HepG2 (cell line): ENCODE data around the gene HOXA9. TPM values are rescaled to one million over a fixed set of nuclear protein-coding genes. Genes with fewer than 3 reads are reported as not detected.
A peak's percentile ranks its signal among the peaks of the same experiment; 100 is the strongest.

Experiments used
- BCL3 ChIP-seq: sonication (generic); formaldehyde crosslinking; IDR thresholded peaks from 2 replicates; pipeline ENCODE4 v1.5.1; 2020; ENCODE audit warnings: mild to moderate bottlenecking, missing genetic modification reagents, moderate library complexity
- CENPX ChIP-seq: sonication (generic); formaldehyde crosslinking; IDR thresholded peaks from 2 replicates; pipeline ENCODE4 v1.9.0; 2021; ENCODE audit warnings: mild to moderate bottlenecking, missing genetic modification reagents, moderate library complexity
- DDIT3 ChIP-seq: sonication (generic); formaldehyde crosslinking; IDR thresholded peaks from 2 replicates; pipeline ENCODE4 v1.4.0; 2020; ENCODE audit warnings: mild to moderate bottlenecking, missing genetic modification reagents
- DMAP1 ChIP-seq: IDR thresholded peaks from 2 replicates; pipeline ENCODE4 v1.6.1; 2016
- FOXP1 ChIP-seq, 2 experiments: fragments of 450-650 bp in 1 of 2; IDR thresholded peaks; 2 replicates each; pipeline ENCODE4 v1.6.1; 2017 to 2018; ENCODE audit warnings: antibody characterized with exemption in 1 of 2
- HMG20B ChIP-seq: conservative IDR thresholded peaks from 2 replicates; pipeline ENCODE4 v1.6.1; 2016; ENCODE audit warnings: missing genetic modification reagents, missing compliant biosample characterization
- HOXA9 ChIP-seq: sonication (generic); formaldehyde crosslinking; IDR thresholded peaks from 2 replicates; pipeline ENCODE4 v1.8.1; 2022; ENCODE audit warnings: missing genetic modification reagents, mild to moderate bottlenecking, moderate library complexity, borderline replicate concordance
- KAT2B ChIP-seq: fragments of 150-350 bp; IDR thresholded peaks from 2 replicates; pipeline ENCODE4 v1.6.1; 2014; ENCODE audit warnings: low read depth, low read length, borderline replicate concordance
- KDM6A ChIP-seq: IDR thresholded peaks from 2 replicates; pipeline ENCODE4 v1.6.1; 2016; ENCODE audit warnings: low read depth
- MAFK ChIP-seq, 2 experiments: IDR thresholded peaks in 1 of 2; conservative IDR thresholded peaks in 1 of 2; 2 replicates each; pipeline ENCODE4 v1.6.1; 2011; ENCODE audit warnings: improper control_type of control experiment in 2 of 2, low read length in 2 of 2
- RARA ChIP-seq: IDR thresholded peaks from 2 replicates; pipeline ENCODE4 v1.6.1; 2016; ENCODE audit warnings: missing genetic modification reagents, missing compliant biosample characterization
- SP2 ChIP-seq: sonication (generic); formaldehyde crosslinking; IDR thresholded peaks from 2 replicates; pipeline ENCODE4 v1.5.1; 2020; ENCODE audit warnings: mild to moderate bottlenecking, missing genetic modification reagents
- STAT5B ChIP-seq: sonication (generic); formaldehyde crosslinking; IDR thresholded peaks from 2 replicates; pipeline ENCODE4 v1.4.0; 2020; ENCODE audit warnings: missing genetic modification reagents
- TEAD3 ChIP-seq: optimal IDR thresholded peaks from 2 replicates; pipeline ENCODE3; 2016; ENCODE audit warnings: borderline replicate concordance
- TRIM24 ChIP-seq: sonication (generic); formaldehyde crosslinking; IDR thresholded peaks from 2 replicates; pipeline ENCODE4 v1.8.0; 2022; ENCODE audit warnings: mild to moderate bottlenecking, missing genetic modification reagents
- U2AF2 ChIP-seq: fragments of 200-400 bp; formaldehyde crosslinking; IDR thresholded peaks from 2 replicates; pipeline ENCODE4 v1.6.1; 2017; ENCODE audit warnings: low read depth, mild to moderate bottlenecking, low read length
- ZBTB1 ChIP-seq: sonication (generic); formaldehyde crosslinking; IDR thresholded peaks from 2 replicates; pipeline ENCODE4 v1.4.0; 2020; ENCODE audit warnings: missing genetic modification reagents, borderline replicate concordance
- ZBTB46 ChIP-seq: sonication (generic); formaldehyde crosslinking; IDR thresholded peaks from 2 replicates; pipeline ENCODE4 v1.4.0; 2020; ENCODE audit warnings: mild to moderate bottlenecking, missing genetic modification reagents, borderline replicate concordance
- ZFP36 ChIP-seq: fragments of 150-350 bp; IDR thresholded peaks from 2 replicates; pipeline ENCODE4 v1.6.1; 2018; ENCODE audit warnings: borderline replicate concordance, low read length, low read depth; ENCODE audit not compliant: partially characterized antibody
- ZNF138 ChIP-seq: sonication (generic); formaldehyde crosslinking; IDR thresholded peaks from 2 replicates; pipeline ENCODE4 v1.5.0; 2020; ENCODE audit warnings: mild to moderate bottlenecking, low read depth, missing genetic modification reagents
- ZNF362 ChIP-seq: sonication (generic); formaldehyde crosslinking; IDR thresholded peaks from 2 replicates; pipeline ENCODE4 v1.4.0; 2020; ENCODE audit warnings: missing genetic modification reagents, mild to moderate bottlenecking, borderline replicate concordance
- ZNF530 ChIP-seq: sonication (generic); formaldehyde crosslinking; IDR thresholded peaks from 2 replicates; pipeline ENCODE4 v1.5.0; 2020; ENCODE audit warnings: low read depth, mild to moderate bottlenecking, missing genetic modification reagents
- ZNF563 ChIP-seq: sonication (generic); formaldehyde crosslinking; IDR thresholded peaks from 2 replicates; pipeline ENCODE4 v1.8.0; 2022; ENCODE audit warnings: mild to moderate bottlenecking, moderate library complexity, missing genetic modification reagents
- ZNF576 ChIP-seq: sonication (generic); formaldehyde crosslinking; IDR thresholded peaks from 2 replicates; pipeline ENCODE4 v1.4.0; 2020; ENCODE audit warnings: mild to moderate bottlenecking, missing genetic modification reagents
- ZNF607 ChIP-seq: sonication (generic); formaldehyde crosslinking; IDR thresholded peaks from 2 replicates; pipeline ENCODE4 v1.5.1; 2020; ENCODE audit warnings: missing genetic modification reagents, mild to moderate bottlenecking, borderline replicate concordance
- ZNF644 ChIP-seq: IDR thresholded peaks from 2 replicates; pipeline ENCODE4 v1.6.1; 2016; ENCODE audit warnings: low read depth
- polyA plus RNA-seq, 8 experiments: library from polyadenylated mRNA; depleted of rRNA in 3 of 8; stranded (reverse) in 7 of 8; unstranded in 1 of 8; fragments of >200 nt; fragmentation: Illumina TruSeq in 4 of 8; extraction: Trizol in 4 of 8; gene quantifications; 2 replicates each; pipeline versions ENCODE4 v1.2.1 to v1.2.3, GENCODE V29; 2011 to 2016; ENCODE audit warnings: low read depth in 4 of 8, missing spikeins in 1 of 8, mixed read lengths in 1 of 8; ENCODE audit not compliant: insufficient read depth in 1 of 8
- total RNA-seq, 5 experiments: library from RNA; depleted of rRNA; stranded (reverse); fragments of >200 nt; fragmentation: Illumina TruSeq; extraction: Trizol; gene quantifications; 2 replicates each; pipeline ENCODE4 v1.2.3, GENCODE V29; 2016; ENCODE audit warnings: low read depth in 1 of 5

The HOXA9 gene
- total and polyA plus RNA-seq, 2 of the 13 experiments (the other 11 are each of a cell fraction or from before 2014, with no cell fraction given), result not detected

- TF ChIP-seq ZBTB46 (CRISPR knock-in tag) (no peak), KDM6A (CRISPR knock-in tag) (no peak), U2AF2 (no peak), ZNF530 (CRISPR knock-in tag) (no peak), RARA (CRISPR knock-in tag) (peak; percentile 65), KAT2B (no peak), CENPX (CRISPR knock-in tag) (no peak), DDIT3 (no peak), ZBTB1 (CRISPR knock-in tag) (no peak), ZFP36 (no peak), FOXP1 (IDR thresholded peaks at IDR 0.05) (no peak), FOXP1 (CRISPR knock-in tag; IDR thresholded peaks at IDR 0.05) (peak; percentile 26; the same call in 1 of the 2 replicates), ZNF138 (CRISPR knock-in tag) (no peak), BCL3 (no peak; the same call in none of the 2 replicates), HMG20B (no peak), DMAP1 (CRISPR knock-in tag) (peak; percentile 55; the same call in 1 of the 2 replicates), ZNF576 (CRISPR knock-in tag) (0 out of 2 replicates have a peak, but pooled peaks have one; percentile 37), MAFK (conservative IDR thresholded peaks at IDR 0.05 in 1 of 2, IDR thresholded peaks at IDR 0.05 in 1 of 2; ENCODE audit: low read length in 2 of 2) (no peak), ZNF362 (CRISPR knock-in tag) (no peak), ZNF607 (CRISPR knock-in tag) (no peak; the same call in 1 of the 2 replicates), ZNF563 (CRISPR knock-in tag) (no peak; the same call in 1 of the 2 replicates), TRIM24 (CRISPR knock-in tag) (no peak), SP2 (CRISPR knock-in tag) (peak; percentile 30; the same call in 1 of the 2 replicates), ZNF644 (no peak), STAT5B (no peak), HOXA9 (CRISPR knock-in tag) (no peak), TEAD3 (CRISPR knock-in tag) (peak; percentile 70)
Observed at GRCh38 chr7:27130540-27131389, 34.6 kb downstream of the HOXA9 start, which contains the start of gene HOXA4 (continued).
